Measurements from ENCODE around the gene DUSP15.
A peak's percentile ranks its signal among the peaks of the same experiment; 100 is the strongest.

The DUSP15 gene

GRCh38 chr20:31883829-31884228 is 13.5 kb upstream of the DUSP15 start:
- H3K4me3 ChIP-seq (ENCODE audit: low read depth, low read length), result no peak overlapping the region
- no peak for TF ChIP-seq CTCF (IDR thresholded peaks at IDR 0.05; ENCODE audit: borderline replicate concordance, insufficient read depth, low read depth, low read length)

GRCh38 chr20:31881945-31882344 is 11.6 kb upstream of the DUSP15 start:
- no peak for TF ChIP-seq CTCF (IDR thresholded peaks at IDR 0.05; ENCODE audit: borderline replicate concordance, insufficient read depth, low read depth, low read length)
- H3K4me3 ChIP-seq (ENCODE audit: low read depth, low read length), result no peak overlapping the region

- TF ChIP-seq CTCF (IDR thresholded peaks at IDR 0.05; ENCODE audit: borderline replicate concordance, insufficient read depth, low read depth, low read length), result no peak
- peak overlapping the region; percentile 47 for H3K4me3 ChIP-seq (ENCODE audit: low read depth, low read length)
Measured at GRCh38 chr20:31879143-31879987, 9.0 kb upstream of the DUSP15 start.

- H3K4me3 ChIP-seq (ENCODE audit: low read depth, low read length), result no peak overlapping the region
- TF ChIP-seq CTCF (IDR thresholded peaks at IDR 0.05; ENCODE audit: borderline replicate concordance, insufficient read depth, low read depth, low read length), result no peak
Measured at GRCh38 chr20:31877684-31878083, 7.4 kb upstream of the DUSP15 start.

GRCh38 chr20:31875671-31876070 is 5.3 kb upstream of the DUSP15 start:
- H3K4me3 ChIP-seq (ENCODE audit: low read depth, low read length), result no peak overlapping the region
- no peak for TF ChIP-seq CTCF (IDR thresholded peaks at IDR 0.05; ENCODE audit: borderline replicate concordance, insufficient read depth, low read depth, low read length)

GRCh38 chr20:31872406-31872805 is 2.1 kb upstream of the DUSP15 start:
- no peak overlapping the region for H3K4me3 ChIP-seq (ENCODE audit: low read depth, low read length)
- no peak for TF ChIP-seq CTCF (IDR thresholded peaks at IDR 0.05; ENCODE audit: borderline replicate concordance, insufficient read depth, low read depth, low read length)

- no peak for TF ChIP-seq CTCF (IDR thresholded peaks at IDR 0.05; ENCODE audit: borderline replicate concordance, insufficient read depth, low read depth, low read length)
- no peak overlapping the region for H3K4me3 ChIP-seq (ENCODE audit: low read depth, low read length)
Measured at GRCh38 chr20:31871618-31871954, 1.3 kb upstream of the DUSP15 start.
